Measurements from ENCODE around the gene MYO3B. TPM values are rescaled to one million over a fixed set of nuclear protein-coding genes. Genes with fewer than 3 reads are reported as not detected.

The MYO3B gene
- total and polyA plus RNA-seq, 2 donors from 2014 or later = 3.5 to 6.4 TPM

GRCh38 chr2:170492010-170492409 is 314.1 kb downstream of the MYO3B start:
- no peaks in the 10 kb centered on the region for H3K4me1 ChIP-seq (ENCODE audit: control insufficient read depth in 2 of 3, insufficient read depth in 2 of 3, low read depth in 1 of 3, low read length in 3 of 3)
- no peak overlapping the region for H3K9ac ChIP-seq (ENCODE audit: low read length in 3 of 3)
- no peaks in the 10 kb centered on the region for H3K9me3 ChIP-seq (ENCODE audit: control insufficient read depth in 2 of 3, insufficient read depth in 1 of 3, low read length in 3 of 3)
- H3K27ac ChIP-seq (ENCODE audit: low read depth in 2 of 2, low read length in 2 of 2) = no peak overlapping the region
- FAIRE-seq (no peak), DNase-seq (no peak)
- H3K36me3 ChIP-seq (ENCODE audit: control insufficient read depth in 2 of 3, insufficient read depth in 3 of 3, low read length in 3 of 3) = no peaks in the 10 kb centered on the region
- intact Hi-C loops (cut with DNase I) = no loop called here
- no peak for TF ChIP-seq CTCF (IDR thresholded peaks at IDR 0.05; ENCODE audit: borderline replicate concordance, extremely low read depth, insufficient read depth)
- H3K27me3 ChIP-seq (ENCODE audit: control insufficient read depth, insufficient read depth, low read length) = no peaks in the 10 kb centered on the region
- H3K4me3 ChIP-seq (ENCODE audit: low read length in 3 of 3) = no peak overlapping the region

- H3K9ac ChIP-seq (ENCODE audit: low read length in 3 of 3) = no peak overlapping the region
- no peak for TF ChIP-seq CTCF (IDR thresholded peaks at IDR 0.05; ENCODE audit: borderline replicate concordance, extremely low read depth, insufficient read depth)
- no peak for FAIRE-seq
- H3K4me1 ChIP-seq (ENCODE audit: control insufficient read depth in 2 of 3, insufficient read depth in 2 of 3, low read depth in 1 of 3, low read length in 3 of 3) = no peaks in the 10 kb centered on the region
- intact Hi-C loops (cut with DNase I) = no loop called here
- H3K4me3 ChIP-seq (ENCODE audit: low read length in 3 of 3) = no peak overlapping the region
- no peaks in the 10 kb centered on the region for H3K9me3 ChIP-seq (ENCODE audit: control insufficient read depth in 2 of 3, insufficient read depth in 1 of 3, low read length in 3 of 3)
- H3K27ac ChIP-seq (ENCODE audit: low read depth in 2 of 2, low read length in 2 of 2) = no peak overlapping the region
- no peak for DNase-seq
- no peaks in the 10 kb centered on the region for H3K36me3 ChIP-seq (ENCODE audit: control insufficient read depth in 2 of 3, insufficient read depth in 3 of 3, low read length in 3 of 3)
- no peaks in the 10 kb centered on the region for H3K27me3 ChIP-seq (ENCODE audit: control insufficient read depth, insufficient read depth, low read length)
These were observed 315.6 kb downstream of the MYO3B start for GRCh38 chr2:170493426-170494097.

GRCh38 chr2:170495896-170496295 is 317.9 kb downstream of the MYO3B start:
- Histone ChIP-seq H3K4me1 (ENCODE audit: control insufficient read depth in 2 of 3, insufficient read depth in 2 of 3, low read depth in 1 of 3, low read length in 3 of 3) (no peaks in the 10 kb centered on the region), H3K9me3 (ENCODE audit: control insufficient read depth in 2 of 3, insufficient read depth in 1 of 3, low read length in 3 of 3) (no peaks in the 10 kb centered on the region), H3K27ac (ENCODE audit: low read depth in 2 of 2, low read length in 2 of 2) (no peak overlapping the region), H3K9ac (ENCODE audit: low read length in 3 of 3) (no peak overlapping the region), H3K27me3 (ENCODE audit: control insufficient read depth, insufficient read depth, low read length) (no peaks in the 10 kb centered on the region), H3K4me3 (ENCODE audit: low read length in 3 of 3) (no peak overlapping the region), H3K36me3 (ENCODE audit: control insufficient read depth in 2 of 3, insufficient read depth in 3 of 3, low read length in 3 of 3) (no peaks in the 10 kb centered on the region)
- intact Hi-C loops (cut with DNase I) = no loop called here
- TF ChIP-seq CTCF (IDR thresholded peaks at IDR 0.05; ENCODE audit: borderline replicate concordance, extremely low read depth, insufficient read depth) = no peak
- FAIRE-seq (no peak), DNase-seq (no peak)

GRCh38 chr2:170498619-170499018 is 320.7 kb downstream of the MYO3B start:
- FAIRE-seq (no peak), DNase-seq (no peak)
- no peak overlapping the region for H3K4me3 ChIP-seq (ENCODE audit: low read length in 3 of 3)
- intact Hi-C loops (cut with DNase I) = no loop called here
- TF ChIP-seq CTCF (IDR thresholded peaks at IDR 0.05; ENCODE audit: borderline replicate concordance, extremely low read depth, insufficient read depth) = no peak
- H3K9me3 ChIP-seq (ENCODE audit: control insufficient read depth in 2 of 3, insufficient read depth in 1 of 3, low read length in 3 of 3) = no peaks in the 10 kb centered on the region
- no peak overlapping the region for H3K9ac ChIP-seq (ENCODE audit: low read length in 3 of 3)
- H3K36me3 ChIP-seq (ENCODE audit: control insufficient read depth in 2 of 3, insufficient read depth in 3 of 3, low read length in 3 of 3) = no peaks in the 10 kb centered on the region
- no peaks in the 10 kb centered on the region for H3K4me1 ChIP-seq (ENCODE audit: control insufficient read depth in 2 of 3, insufficient read depth in 2 of 3, low read depth in 1 of 3, low read length in 3 of 3)
- H3K27me3 ChIP-seq (ENCODE audit: control insufficient read depth, insufficient read depth, low read length) = no peaks in the 10 kb centered on the region
- no peak overlapping the region for H3K27ac ChIP-seq (ENCODE audit: low read depth in 2 of 2, low read length in 2 of 2)
